IMR-90 (cell line): ENCODE results near the gene FLT1. TPM values are rescaled to one million over a fixed set of nuclear protein-coding genes. Genes with fewer than 3 reads are reported as not detected.

ENCODE experiments used
- ATAC-seq: fragments of 200-7000 bp; cut with Tn5 transposase; 2 replicates; pipeline ENCODE4 v1.9.1; 2020; ENCODE audit warnings: low read depth, mild to moderate bottlenecking, moderate library complexity
- BruUV-seq: library from RNA; stranded (reverse); fragments of 400-500 nt; replicated peaks from 2 replicates; lab custom pipeline; 2021; lab: Mats Ljungman, UMichigan
- CTCF ChIA-PET: fragments of 300-600 bp; formaldehyde crosslinking; extraction: SDS; loops from one replicate; lab custom pipeline; 2021; ENCODE audit warnings: antibody characterized with exemption; lab: Yijun Ruan, JAX
- POLR2A ChIA-PET: fragments of 300-600 bp; sonication (Branson Sonifier 250); formaldehyde crosslinking; loops from one replicate; lab custom pipeline; 2022; ENCODE audit warnings: antibody characterized with exemption; ENCODE audit not compliant: unreplicated experiment; lab: Charles Lee
- DNase-seq: peaks from one replicate; pipeline ENCODE4 v3.0.0; 2013
- H2AFZ ChIP-seq: replicated peaks from 2 replicates; pipeline ENCODE3; 2013; ENCODE audit warnings: low read length, mild to moderate bottlenecking; ENCODE audit not compliant: poor library complexity
- H2AK5ac ChIP-seq: 2 replicates; pipeline ENCODE4 v1.6.1; 2013; ENCODE audit warnings: low read depth, low read length, inconsistent platforms
- H2AK9ac ChIP-seq: replicated peaks from 2 replicates; pipeline ENCODE3; 2013; ENCODE audit warnings: mild to moderate bottlenecking, low read depth, low read length, moderate library complexity; ENCODE audit not compliant: poor library complexity
- H2BK120ac ChIP-seq: 2 replicates; pipeline ENCODE4 v1.6.1; 2013; ENCODE audit warnings: low read depth, low read length, inconsistent platforms
- H2BK15ac ChIP-seq: 3 replicates; pipeline ENCODE4 v1.6.1; 2013; ENCODE audit warnings: low read depth, low read length, inconsistent platforms
- H2BK20ac ChIP-seq: 2 replicates; pipeline ENCODE4 v1.6.1; 2013; ENCODE audit warnings: low read depth, mild to moderate bottlenecking, inconsistent platforms, low read length, moderate library complexity
- H2BK5ac ChIP-seq: 2 replicates; pipeline ENCODE4 v1.6.1; 2013; ENCODE audit warnings: mild to moderate bottlenecking, low read depth, low read length, inconsistent platforms; ENCODE audit not compliant: poor library complexity, severe bottlenecking
- H3K14ac ChIP-seq: replicated peaks from 2 replicates; pipeline ENCODE4 v1.6.1; 2013; ENCODE audit warnings: low read depth, low read length, inconsistent platforms
- H3K18ac ChIP-seq: 2 replicates; pipeline ENCODE4 v1.6.1; 2013; ENCODE audit warnings: low read depth, low read length, control low read depth
- H3K23ac ChIP-seq: 2 replicates; pipeline ENCODE4 v1.6.1; 2013; ENCODE audit warnings: low read depth, low read length, inconsistent platforms
- H3K27ac ChIP-seq: 2 replicates; pipeline ENCODE4 v1.5.1; 2013; ENCODE audit warnings: mild to moderate bottlenecking, control low read depth, low read length; ENCODE audit not compliant: insufficient read depth
- H3K27me3 ChIP-seq: 2 replicates; pipeline ENCODE4 v1.6.1; 2013; ENCODE audit warnings: low read length; ENCODE audit not compliant: control insufficient read depth, insufficient read depth
- H3K36me3 ChIP-seq: 2 replicates; pipeline ENCODE4 v1.6.1; 2013; ENCODE audit warnings: low read length, mixed read lengths; ENCODE audit not compliant: control insufficient read depth, insufficient read depth
- H3K4ac ChIP-seq: 2 replicates; pipeline ENCODE4 v1.6.1; 2013; ENCODE audit warnings: low read depth, low read length, inconsistent platforms
- H3K4me1 ChIP-seq: 2 replicates; pipeline ENCODE4 v1.6.1; 2013; ENCODE audit warnings: low read length, mixed read lengths; ENCODE audit not compliant: control insufficient read depth, insufficient read depth
- H3K4me2 ChIP-seq: 2 replicates; pipeline ENCODE4 v1.6.1; 2013; ENCODE audit warnings: low read depth, mild to moderate bottlenecking, control low read depth, low read length, moderate library complexity
- H3K4me3 ChIP-seq: 2 replicates; pipeline ENCODE4 v1.5.1; 2013; ENCODE audit warnings: low read depth, mild to moderate bottlenecking, control low read depth, low read length, moderate library complexity; ENCODE audit not compliant: insufficient read depth
- H3K56ac ChIP-seq: 2 replicates; pipeline ENCODE4 v1.6.1; 2013; ENCODE audit warnings: low read length, inconsistent platforms; ENCODE audit not compliant: insufficient read depth; ENCODE audit errors: extremely low read depth
- H3K79me1 ChIP-seq, 2 experiments: 2 replicates each; pipeline ENCODE4 v1.6.1; 2013; ENCODE audit warnings: low read length in 2 of 2, inconsistent platforms in 1 of 2, low read depth in 1 of 2
- H3K9ac ChIP-seq: 2 replicates; pipeline ENCODE4 v1.6.1; 2013; ENCODE audit warnings: low read depth, low read length, control low read depth
- H3K9me1 ChIP-seq: 2 replicates; pipeline ENCODE4 v1.6.1; 2013; ENCODE audit warnings: low read length, inconsistent platforms; ENCODE audit not compliant: insufficient read depth
- H3K9me3 ChIP-seq: 2 replicates; pipeline ENCODE4 v1.6.1; 2013; ENCODE audit warnings: low read length; ENCODE audit not compliant: control insufficient read depth, insufficient read depth
- H4K20me1 ChIP-seq: 2 replicates; pipeline ENCODE4 v1.6.1; 2013; ENCODE audit warnings: low read length, inconsistent platforms; ENCODE audit not compliant: insufficient read depth
- H4K5ac ChIP-seq: 2 replicates; pipeline ENCODE4 v1.6.1; 2013; ENCODE audit warnings: mild to moderate bottlenecking, low read depth, low read length, control low read depth
- H4K8ac ChIP-seq, 2 experiments: 2 replicates each; pipeline ENCODE4 v1.6.1; 2013; ENCODE audit warnings: low read depth in 2 of 2, low read length in 2 of 2, control low read depth in 1 of 2, inconsistent platforms in 1 of 2
- H4K91ac ChIP-seq: 2 replicates; pipeline ENCODE4 v1.6.1; 2013; ENCODE audit warnings: low read depth, low read length, inconsistent platforms; ENCODE audit not compliant: insufficient read depth
- BHLHE40 ChIP-seq: fragments of 150-350 bp; IDR thresholded peaks from 2 replicates; pipeline ENCODE4 v1.6.1; 2016; ENCODE audit warnings: mild to moderate bottlenecking, low read depth, low read length
- CHD1 ChIP-seq: IDR thresholded peaks from 2 replicates; pipeline ENCODE4 v1.6.1; 2012; ENCODE audit warnings: low read depth, low read length, improper control_type of control experiment
- ELK1 ChIP-seq: fragments of 150-350 bp; IDR thresholded peaks from 2 replicates; pipeline ENCODE4 v1.6.1; 2016; ENCODE audit warnings: low read depth, mild to moderate bottlenecking, low read length, moderate library complexity, borderline replicate concordance
- MAFK ChIP-seq: IDR thresholded peaks from 2 replicates; pipeline ENCODE4 v1.6.1; 2012; ENCODE audit warnings: low read depth, low read length, improper control_type of control experiment
- MAZ ChIP-seq: IDR thresholded peaks from 2 replicates; pipeline ENCODE4 v1.6.1; 2012; ENCODE audit warnings: low read depth, mild to moderate bottlenecking, low read length, improper control_type of control experiment, moderate library complexity, borderline replicate concordance
- MXI1 ChIP-seq: IDR thresholded peaks from 2 replicates; pipeline ENCODE4 v1.6.1; 2012; ENCODE audit warnings: low read depth, mild to moderate bottlenecking, low read length, moderate library complexity, borderline replicate concordance
- NFE2L2 ChIP-seq: fragments of 150-350 bp; IDR thresholded peaks from 2 replicates; pipeline ENCODE4 v1.6.1; 2016; ENCODE audit warnings: low read depth, mild to moderate bottlenecking, low read length
- POLR2A ChIP-seq: IDR thresholded peaks from 2 replicates; pipeline ENCODE4 v1.6.1; 2012; ENCODE audit warnings: mild to moderate bottlenecking, low read depth, low read length
- RAD21 ChIP-seq: IDR thresholded peaks from 2 replicates; pipeline ENCODE4 v1.6.1; 2012; ENCODE audit warnings: low read length, improper control_type of control experiment
- RCOR1 ChIP-seq: IDR thresholded peaks from 2 replicates; pipeline ENCODE4 v1.6.1; 2012; ENCODE audit warnings: mild to moderate bottlenecking, low read length, improper control_type of control experiment; ENCODE audit not compliant: insufficient replicate concordance
- RFX5 ChIP-seq: IDR thresholded peaks from 2 replicates; pipeline ENCODE4 v1.8.0; 2012; ENCODE audit warnings: low read depth, mild to moderate bottlenecking, low read length, moderate library complexity
- SMC3 ChIP-seq: fragments of 150-350 bp; IDR thresholded peaks from 2 replicates; pipeline ENCODE4 v1.6.1; 2016; ENCODE audit warnings: low read depth, mild to moderate bottlenecking, antibody characterized with exemption, low read length, moderate library complexity
- USF2 ChIP-seq: fragments of 150-350 bp; IDR thresholded peaks from 2 replicates; pipeline ENCODE4 v1.6.1; 2017; ENCODE audit warnings: mild to moderate bottlenecking, antibody characterized with exemption, low read length, low read depth
- WGBS, 2 experiments: methylation state at CpG; one replicate each; pipeline versions ENCODE4 v1.1.5 to v1.1.7; 2013; ENCODE audit warnings: missing lambda C conversion rate in 2 of 2; ENCODE audit not compliant: insufficient read length in 1 of 2; ENCODE audit errors: extremely low coverage in 2 of 2; 5-methylcytosine and 5-hydroxymethylcytosine counted together
- dilution Hi-C: fragments of 300-500 bp; cut with HindIII; formaldehyde crosslinking; loops from one replicate; pipeline ENCODE4 v1.14.3; 2018; ENCODE audit warnings: low sequenced_read_pairs; ENCODE audit not compliant: unreplicated experiment
- in situ Hi-C: fragments of 300-500 bp; cut with MboI; formaldehyde crosslinking; loops from 3 replicates; pipeline ENCODE4 v1.14.3; 2019; ENCODE audit warnings: low sequenced_read_pairs, inconsistent platforms, mixed read lengths
- intact Hi-C: fragments of 100-400 bp; cut with micrococcal nuclease; formaldehyde crosslinking; loops from 2 replicates; pipeline ENCODE4 v1.10.0; 2022
- polyA plus RNA-seq, 3 experiments: library from polyadenylated mRNA; depleted of rRNA; stranded (reverse); fragments of >200 nt; gene quantifications; 2 replicates each; pipeline ENCODE4 v1.2.3, GENCODE V29; 2012; ENCODE audit warnings: low replicate concordance in 1 of 3
- total RNA-seq: library from RNA; depleted of rRNA; stranded (reverse); fragments of >200 nt; gene quantifications from 2 replicates; pipeline ENCODE4 v1.2.3, GENCODE V29; 2012

The FLT1 gene
- total and polyA plus RNA-seq, 2 of the 4 experiments (the other 2 are of a cell fraction): 4.5 to 10.4 TPM

GRCh38 chr13:28473044-28473443 is 21.9 kb downstream of the FLT1 start:
- H3K4ac ChIP-seq: no peak overlapping the region
- H2AK9ac ChIP-seq: no peak overlapping the region
- ChIA-PET CTCF (no interaction called here), POLR2A (no interaction called here)
- dilution Hi-C loops: no loop called here
- no peak for TF ChIP-seq USF2
- no peak for TF ChIP-seq CHD1
- TF ChIP-seq RFX5: no peak
- TF ChIP-seq MAFK: peak; percentile 75
- TF ChIP-seq RAD21: no peak
- TF ChIP-seq SMC3: no peak
- no peak for TF ChIP-seq MXI1
- TF ChIP-seq MAZ: no peak
- TF ChIP-seq BHLHE40: no peak
- peak; percentile 70 for TF ChIP-seq NFE2L2
- TF ChIP-seq ELK1: no peak
- no peak for TF ChIP-seq RCOR1
- no peak for TF ChIP-seq POLR2A
- H4K20me1 ChIP-seq: peaks cover 3% of the 10 kb centered on the region; the same call in 1 of the 2 replicates
- no peak overlapping the region for H3K4me2 ChIP-seq
- peaks cover 10% of the 10 kb centered on the region for H3K4me1 ChIP-seq
- H2BK20ac ChIP-seq: no peak overlapping the region
- no peak overlapping the region for H4K91ac ChIP-seq
- no peak overlapping the region for H3K27ac ChIP-seq
- BruUV-seq: no TSS peak
- H2AFZ ChIP-seq: no peak overlapping the region
- H3K56ac ChIP-seq: no peak overlapping the region
- H2AK5ac ChIP-seq: no peak overlapping the region
- no peak overlapping the region for H3K14ac ChIP-seq
- H3K18ac ChIP-seq: no peak overlapping the region
- H3K79me1 ChIP-seq: peaks cover 17 to 48% of the 10 kb centered on the region in 2 experiments
- H3K9me1 ChIP-seq: peaks cover 13% of the 10 kb centered on the region
- DNase-seq (no peak), ATAC-seq (no peak)
- in situ Hi-C loops: no loop called here
- no peak overlapping the region for H3K9ac ChIP-seq
- no peaks in the 10 kb centered on the region for H3K36me3 ChIP-seq
- H2BK120ac ChIP-seq: no peak overlapping the region
- H4K8ac ChIP-seq: no peak overlapping the region
- H3K9me3 ChIP-seq: no peaks in the 10 kb centered on the region
- no peak overlapping the region for H2BK5ac ChIP-seq
- H3K27me3 ChIP-seq: no peaks in the 10 kb centered on the region
- H3K4me3 ChIP-seq: no peak overlapping the region
- no peak overlapping the region for H4K5ac ChIP-seq
- intact Hi-C loops: no loop called here
- H3K23ac ChIP-seq: no peak overlapping the region
- no peak overlapping the region; the same call in 2 of the 3 replicates for H2BK15ac ChIP-seq
- WGBS, 2 experiments: 60% methylated on average over 1 of the region's 7 CpGs; no CpG with 5 or more reads in 1 of the 2 experiments
